Lung (tissue), 12 donors: ENCODE data around the gene GLI3. TPM values are rescaled to one million over a fixed set of nuclear protein-coding genes. Genes with fewer than 3 reads are reported as not detected.

Source experiments
- ATAC-seq: fragments of 200-7000 bp; cut with Tn5 transposase; one replicate; pipeline ENCODE4 v1.9.1; 2020; ENCODE audit warnings: moderate number of reproducible peaks; ENCODE audit not compliant: insufficient read depth, low FRiP score
- DNase-seq, 3 donors: peaks; one replicate each; pipeline ENCODE4 v3.0.0-alpha.2; 2013 to 2017
- H3K27ac ChIP-seq, 2 donors: one replicate each; pipeline ENCODE4 v1.5.1; 2013; ENCODE audit warnings: mild to moderate bottlenecking in 2 of 2, moderate library complexity in 2 of 2, control low read depth in 1 of 2, inconsistent platforms in 1 of 2, low read depth in 1 of 2, low read length in 1 of 2
- H3K27me3 ChIP-seq, 3 donors: one replicate each; pipeline ENCODE4 v1.5.1; 2013; ENCODE audit warnings: low read length in 2 of 3; ENCODE audit not compliant: control insufficient read depth in 3 of 3, insufficient read depth in 3 of 3
- H3K36me3 ChIP-seq, 4 donors: one replicate each; pipeline ENCODE4 v1.5.1; 2013; ENCODE audit warnings: low read length in 4 of 4, mild to moderate bottlenecking in 1 of 4, moderate library complexity in 1 of 4; ENCODE audit not compliant: control insufficient read depth in 4 of 4, insufficient read depth in 4 of 4
- H3K4me1 ChIP-seq, 5 donors: one replicate each; pipeline ENCODE4 v1.5.1; 2013; ENCODE audit warnings: low read length in 5 of 5, mild to moderate bottlenecking in 2 of 5, moderate library complexity in 1 of 5; ENCODE audit not compliant: control insufficient read depth in 5 of 5, insufficient read depth in 5 of 5
- H3K4me3 ChIP-seq: one replicate; pipeline ENCODE4 v1.5.1; 2013; ENCODE audit warnings: mild to moderate bottlenecking, control low read depth, moderate library complexity
- H3K9ac ChIP-seq, 2 donors: one replicate each; pipeline ENCODE4 v1.5.1; 2013; ENCODE audit warnings: low read length in 2 of 2, control low read depth in 1 of 2; ENCODE audit not compliant: insufficient read depth in 1 of 2
- H3K9me3 ChIP-seq, 4 donors: one replicate each; pipeline ENCODE4 v1.5.1; 2013; ENCODE audit warnings: low read length in 3 of 4, mild to moderate bottlenecking in 1 of 4, moderate library complexity in 1 of 4; ENCODE audit not compliant: control insufficient read depth in 4 of 4, insufficient read depth in 3 of 4
- CTCF ChIP-seq: IDR thresholded peaks from 2 replicates; pipeline ENCODE4 v1.5.1; 2012; ENCODE audit warnings: mild to moderate bottlenecking; ENCODE audit errors: control extremely low read depth, extremely low read depth
- WGBS, 2 donors: extraction: QIAGEN DNeasy Blood & Tissue Kit; methylation state at CpG; one replicate each; pipeline ENCODE4 v1.1.7; 2013; 5-methylcytosine and 5-hydroxymethylcytosine counted together
- polyA plus RNA-seq, 2 donors: library from polyadenylated mRNA; stranded (reverse); fragments of 200-250 nt; gene quantifications; one replicate each; pipeline ENCODE4 v1.2.1, GENCODE V29; 2013
- total RNA-seq, 2 donors: library from RNA; depleted of rRNA in 1 of 2; stranded (reverse); fragments of >200 nt in 1 of 2; gene quantifications; one replicate each; pipeline ENCODE4 v1.2.1, GENCODE V29; 2014 to 2021
- donor health status: control.
- donor health status: control.
- donor health status: Bipolar disorder and iron deficiency.
- donor health status: healthy.
- donor health status: DM: yes; HTN: yes; CAD: no.

Gene GLI3
- total and polyA plus RNA-seq, 4 donors, result 2.0 to 23.4 (median 10.3) TPM

GRCh38 chr7:42231043-42231787, 5.8 kb downstream of the GLI3 start:
- H3K27me3 ChIP-seq, result no peaks in the 10 kb centered on the region
- WGBS, 2 donors, result 67 to 77% methylated on average over 1 of the region's 1 CpG
- H3K9me3 ChIP-seq, result no peaks in the 10 kb centered on the region
- TF ChIP-seq CTCF, result no peak
- no peaks in the 10 kb centered on the region for H3K36me3 ChIP-seq
- no peak overlapping the region for H3K27ac ChIP-seq
- H3K4me1 ChIP-seq, result peaks cover 0 to 86% (median 42%) of the 10 kb centered on the region in 5 donors
- ATAC-seq (no peak), DNase-seq (peak in 1 of 3 donors; percentile 51)
- no peak overlapping the region for H3K4me3 ChIP-seq
- H3K9ac ChIP-seq, result no peak overlapping the region

DNA sequence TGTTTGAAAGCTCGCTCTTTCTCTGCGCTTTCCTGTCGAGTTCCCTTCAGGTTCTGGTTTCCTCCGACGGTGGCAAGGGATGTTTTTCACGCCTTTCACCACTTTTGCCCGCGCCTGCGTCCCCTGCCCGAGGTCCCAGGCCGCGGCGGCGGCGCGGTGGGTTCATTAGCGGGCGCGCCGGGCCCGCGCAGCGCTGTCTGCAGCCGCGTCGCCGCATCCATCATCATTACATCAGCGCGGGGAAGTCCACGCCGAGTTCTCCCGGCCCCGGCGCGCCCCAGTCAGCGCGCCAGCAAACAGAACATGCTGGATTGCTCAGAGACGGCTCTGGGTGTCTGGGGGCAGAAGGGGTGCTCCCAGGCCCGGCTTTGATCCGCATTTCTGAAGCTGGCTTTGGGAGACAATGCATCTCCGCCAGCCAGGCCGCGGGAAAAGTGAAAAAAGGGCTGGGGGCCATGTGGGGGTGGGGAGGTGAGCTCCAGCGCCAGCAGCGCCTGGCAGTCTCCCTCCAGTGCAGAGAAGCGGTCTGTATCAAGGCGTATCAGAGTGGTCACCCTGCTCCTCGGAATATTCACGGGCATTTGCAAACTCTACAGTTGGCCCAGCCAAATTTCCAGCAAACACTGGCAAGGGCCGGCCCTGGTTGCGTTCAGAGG, 8.9 kb downstream of the GLI3 start:
- Histone ChIP-seq H3K9me3 (no peaks in the 10 kb centered on the region), H3K4me1 (peaks cover 0 to 92% (median 45%) of the 10 kb centered on the region in 5 donors), H3K27me3 (no peaks in the 10 kb centered on the region), H3K9ac (peak overlapping the region in 1 of 2 donors; percentile 42), H3K27ac (no peak overlapping the region), H3K36me3 (no peaks in the 10 kb centered on the region), H3K4me3 (peak overlapping the region; percentile 2)
- TF ChIP-seq CTCF, result no peak
- WGBS, 2 donors, result 5 to 16% methylated on average over 51 of the region's 51 CpGs
- DNase-seq (peak; percentile 81 to 84 (median 83)), ATAC-seq (peak; percentile 51)

- Histone ChIP-seq H3K9ac (peak overlapping the region in 1 of 2 donors; percentile 42), H3K4me1 (peaks cover 0 to 92% (median 45%) of the 10 kb centered on the region in 5 donors), H3K27ac (no peak overlapping the region), H3K27me3 (no peaks in the 10 kb centered on the region), H3K9me3 (no peaks in the 10 kb centered on the region), H3K36me3 (no peaks in the 10 kb centered on the region), H3K4me3 (peak overlapping the region; percentile 2)
- DNase-seq (peak in 2 of 3 donors; percentile 52 to 65), ATAC-seq (no peak)
- TF ChIP-seq CTCF, result no peak
- 30 to 42% methylated on average over 13 of the region's 13 CpGs for WGBS, 2 donors
These were observed 9.5 kb downstream of the GLI3 start for GRCh38 chr7:42227541-42227935.
